ENCODE data around the gene ATOH8.

Gene ATOH8

DNA sequence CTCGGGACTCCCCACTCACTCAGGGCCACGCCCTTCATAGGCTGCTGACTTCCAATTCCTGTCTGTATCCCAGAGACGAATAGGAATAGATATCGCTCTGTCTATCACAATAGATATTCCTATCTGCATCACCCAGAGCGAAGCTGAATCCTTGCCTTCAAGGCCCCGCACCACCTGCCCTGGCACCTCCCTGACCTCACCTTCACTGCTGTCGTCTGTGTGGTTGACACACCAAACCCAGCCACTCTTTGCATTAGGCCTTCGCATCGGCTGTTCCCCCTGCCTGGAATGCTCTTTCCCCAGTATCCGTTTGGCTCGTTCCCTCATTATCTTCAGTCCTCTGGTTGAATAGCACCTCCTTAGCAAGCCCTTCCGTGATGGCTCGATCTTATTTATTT is 43.5 kb downstream of the ATOH8 start:
- H3K36me3 Mint-ChIP-seq (ENCODE audit: insufficient read depth): no peaks in the 10 kb centered on the region
- no peak overlapping the region for H3K4me3 Mint-ChIP-seq
- ATAC-seq (replicated peaks): no peak
- peaks cover 0 to 2% of the 10 kb centered on the region in 2 donors for H3K4me1 Mint-ChIP-seq (ENCODE audit: low read depth in 2 of 2)
- no peak overlapping the region for H3K27ac Mint-ChIP-seq
- DNase-seq: no peak
- peaks cover 58 to 71% of the 10 kb centered on the region in 2 donors for H3K27me3 Mint-ChIP-seq
- no peaks in the 10 kb centered on the region for H3K9me3 Mint-ChIP-seq

DNA sequence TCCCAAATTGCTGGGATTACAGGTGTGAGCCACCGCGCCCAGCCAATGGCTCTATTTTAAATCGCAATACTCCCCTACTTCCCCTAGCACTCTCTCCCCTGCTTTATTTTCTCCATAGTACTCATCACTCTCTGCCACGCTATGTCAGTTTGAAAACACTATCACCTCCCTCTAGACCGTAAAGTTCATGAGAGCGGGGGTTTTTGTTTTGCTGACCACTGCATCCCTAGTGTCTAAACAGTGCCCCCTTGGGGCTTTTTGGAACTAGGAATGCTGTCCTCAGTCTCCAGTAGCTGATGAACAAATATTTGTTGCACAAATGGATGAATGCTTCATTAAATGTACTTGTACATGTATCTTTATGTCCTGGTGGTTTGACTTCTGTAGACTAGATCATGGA is 44.1 kb downstream of the ATOH8 start:
- DNase-seq (no peak), ATAC-seq (replicated peaks) (no peak)
- Mint-ChIP-seq H3K36me3 (ENCODE audit: insufficient read depth) (no peaks in the 10 kb centered on the region), H3K4me1 (ENCODE audit: low read depth in 2 of 2) (peaks cover 0 to 2% of the 10 kb centered on the region in 2 donors), H3K9me3 (no peaks in the 10 kb centered on the region), H3K27me3 (peaks cover 51 to 65% of the 10 kb centered on the region in 2 donors), H3K27ac (no peak overlapping the region), H3K4me3 (no peak overlapping the region)

GRCh38 chr2:85799215-85799956 is 45.6 kb downstream of the ATOH8 start:
- ATAC-seq (replicated peaks): peak; percentile 40
- Mint-ChIP-seq H3K4me3 (no peak overlapping the region), H3K27ac (no peak overlapping the region), H3K4me1 (ENCODE audit: low read depth in 2 of 2) (peaks cover 8 to 10% of the 10 kb centered on the region in 2 donors), H3K27me3 (peaks cover 47 to 59% of the 10 kb centered on the region in 2 donors), H3K9me3 (no peaks in the 10 kb centered on the region), H3K36me3 (ENCODE audit: insufficient read depth) (no peaks in the 10 kb centered on the region)
- no peak for DNase-seq

GRCh38 chr2:85800586-85800985 is 46.8 kb downstream of the ATOH8 start:
- no peaks in the 10 kb centered on the region for H3K9me3 Mint-ChIP-seq
- H3K27me3 Mint-ChIP-seq: peaks cover 39 to 55% of the 10 kb centered on the region in 2 donors
- no peaks in the 10 kb centered on the region for H3K36me3 Mint-ChIP-seq (ENCODE audit: insufficient read depth)
- ATAC-seq (replicated peaks): no peak
- no peak for DNase-seq
- no peak overlapping the region for H3K4me3 Mint-ChIP-seq
- H3K4me1 Mint-ChIP-seq (ENCODE audit: low read depth in 2 of 2): peaks cover 11 to 15% of the 10 kb centered on the region in 2 donors
- H3K27ac Mint-ChIP-seq: no peak overlapping the region

DNA sequence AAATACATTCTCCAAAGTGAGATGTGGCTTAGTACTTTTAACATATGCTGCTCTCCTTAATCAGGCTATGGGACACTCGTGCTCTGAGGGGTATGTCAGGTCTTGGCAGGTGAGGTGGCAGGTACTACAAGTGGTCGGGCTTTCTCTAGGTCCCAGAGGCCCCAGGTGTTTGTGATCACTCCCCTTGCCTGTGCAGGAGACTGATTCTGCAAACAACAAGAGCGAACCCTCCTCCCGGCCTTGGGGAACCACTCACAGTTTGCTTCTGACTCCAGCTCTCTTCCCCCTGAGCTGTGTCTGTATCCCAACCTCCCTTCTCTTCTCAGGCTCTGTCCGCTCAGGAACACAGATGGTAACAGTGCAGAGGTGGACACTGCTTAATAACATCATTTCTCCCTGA is 48.1 kb downstream of the ATOH8 start:
- H3K27ac Mint-ChIP-seq: no peak overlapping the region
- ATAC-seq (replicated peaks): no peak
- H3K27me3 Mint-ChIP-seq: peaks cover 29 to 42% of the 10 kb centered on the region in 2 donors
- no peaks in the 10 kb centered on the region for H3K36me3 Mint-ChIP-seq (ENCODE audit: insufficient read depth)
- no peak overlapping the region for H3K4me3 Mint-ChIP-seq
- no peaks in the 10 kb centered on the region for H3K9me3 Mint-ChIP-seq
- peaks cover 11 to 15% of the 10 kb centered on the region in 2 donors for H3K4me1 Mint-ChIP-seq (ENCODE audit: low read depth in 2 of 2)
- DNase-seq: no peak

- DNase-seq (no peak), ATAC-seq (replicated peaks) (no peak)
- Mint-ChIP-seq H3K36me3 (ENCODE audit: insufficient read depth) (no peaks in the 10 kb centered on the region), H3K4me3 (no peak overlapping the region), H3K27ac (no peak overlapping the region), H3K27me3 (peaks cover 23 to 35% of the 10 kb centered on the region in 2 donors), H3K9me3 (no peaks in the 10 kb centered on the region), H3K4me1 (ENCODE audit: low read depth in 2 of 2) (peaks cover 11 to 15% of the 10 kb centered on the region in 2 donors)
Measured at GRCh38 chr2:85802354-85803103, 48.7 kb downstream of the ATOH8 start.

DNA sequence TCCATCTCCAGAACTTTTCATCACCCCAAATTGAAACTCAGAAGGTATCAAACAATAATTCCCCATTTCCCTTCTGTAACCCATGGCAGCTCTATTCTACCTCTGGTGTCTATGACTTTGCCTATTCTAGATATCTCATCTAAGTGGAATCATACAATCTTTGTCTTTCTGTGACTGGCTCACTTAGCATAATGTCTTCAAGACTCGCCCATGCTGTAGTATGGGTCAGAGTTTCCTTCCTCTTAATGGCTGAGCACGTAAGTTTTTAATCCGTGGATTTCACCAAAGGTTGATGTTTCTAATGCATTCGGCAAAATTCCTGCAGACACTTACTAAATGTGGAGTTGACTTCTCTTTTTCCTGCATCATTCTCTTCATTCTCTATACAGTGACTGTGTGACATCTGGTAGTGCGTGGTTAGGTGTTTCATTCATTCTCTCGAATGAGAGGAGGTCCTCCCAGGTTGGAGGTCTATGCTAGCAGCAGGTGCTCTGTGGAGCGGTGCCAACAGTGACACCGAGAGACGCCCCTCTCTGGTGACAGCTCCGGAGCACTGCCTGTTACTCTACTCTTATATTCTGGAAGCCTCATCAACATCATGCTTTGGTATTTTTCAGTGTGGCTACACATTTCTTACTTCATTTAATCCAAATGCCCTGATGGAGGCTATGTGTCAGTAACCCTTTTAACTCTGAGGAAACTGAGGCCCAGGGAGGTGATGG is 50.1 kb downstream of the ATOH8 start:
- ATAC-seq (replicated peaks) (no peak), DNase-seq (no peak)
- Mint-ChIP-seq H3K36me3 (ENCODE audit: insufficient read depth) (no peaks in the 10 kb centered on the region), H3K4me3 (no peak overlapping the region), H3K9me3 (no peaks in the 10 kb centered on the region), H3K27ac (peak overlapping the region; percentile 5 to 6), H3K4me1 (ENCODE audit: low read depth in 2 of 2) (peaks cover 11 to 15% of the 10 kb centered on the region in 2 donors), H3K27me3 (peaks cover 10 to 22% of the 10 kb centered on the region in 2 donors)

DNA sequence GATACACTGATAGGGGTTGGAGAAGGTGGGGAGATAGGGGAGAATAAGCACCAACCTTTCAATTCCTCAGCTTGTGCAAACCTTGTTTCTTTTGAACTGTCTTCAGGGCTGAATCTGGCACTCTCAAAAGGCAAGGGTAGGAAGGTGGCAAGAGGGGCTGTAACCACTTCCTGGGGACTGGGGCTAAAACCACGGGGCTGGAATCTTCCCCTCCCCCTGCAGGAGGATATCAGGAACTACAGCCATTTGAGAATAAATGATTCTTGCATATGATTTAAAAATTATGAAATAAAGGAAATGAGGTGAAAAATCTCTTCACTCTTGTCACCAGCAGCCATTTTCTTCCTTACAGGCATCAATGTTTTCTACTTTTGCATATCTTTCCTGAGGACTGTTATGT is 50.8 kb downstream of the ATOH8 start:
- Mint-ChIP-seq H3K27me3 (peaks cover 3 to 15% of the 10 kb centered on the region in 2 donors), H3K9me3 (no peaks in the 10 kb centered on the region), H3K27ac (peak overlapping the region; percentile 5 to 6), H3K36me3 (ENCODE audit: insufficient read depth) (no peaks in the 10 kb centered on the region), H3K4me3 (peak overlapping the region in 1 of 2 donors; percentile 25), H3K4me1 (ENCODE audit: low read depth in 2 of 2) (peaks cover 11 to 14% of the 10 kb centered on the region in 2 donors)
- peak in 1 of 3 experiments; percentile 9 for DNase-seq
- ATAC-seq (replicated peaks): peak; percentile 72

DNA sequence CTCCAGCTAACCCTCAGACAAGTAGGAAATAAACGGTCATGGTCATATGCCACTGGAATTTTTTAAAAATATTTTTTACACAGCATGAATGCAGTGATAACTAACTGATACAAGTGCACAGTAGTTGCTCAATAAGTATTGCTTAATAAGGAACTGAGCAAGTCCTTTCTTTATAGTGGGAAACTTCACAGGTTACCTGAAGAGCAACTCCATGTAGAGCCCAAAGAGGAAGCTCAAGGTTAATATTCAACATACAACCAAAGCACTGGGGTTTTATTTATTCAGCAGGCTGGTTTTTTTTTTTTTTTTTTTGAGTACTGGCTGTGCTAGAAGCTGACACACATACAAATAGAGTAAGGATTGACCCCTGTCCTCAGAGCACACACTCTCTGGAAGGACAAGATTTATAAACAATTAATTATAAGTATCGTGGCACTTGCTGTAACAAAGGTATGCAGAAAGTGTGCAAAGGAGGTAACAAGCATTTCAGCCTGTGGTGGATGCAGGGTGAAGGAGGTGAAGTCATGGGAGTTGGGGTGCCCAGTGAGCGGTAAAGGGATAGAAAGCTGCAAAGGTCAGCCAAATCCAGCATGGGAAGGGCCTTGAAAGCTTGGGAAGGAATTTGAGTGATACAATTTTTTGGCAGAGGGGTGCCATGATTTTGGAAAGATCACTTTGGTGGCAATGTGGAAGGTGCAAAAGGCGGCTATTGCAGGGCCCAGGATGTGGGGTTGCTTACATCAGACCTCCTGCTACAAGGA is 52.7 kb downstream of the ATOH8 start:
- no peak overlapping the region for H3K27ac Mint-ChIP-seq
- ATAC-seq (replicated peaks) (no peak), DNase-seq (no peak)
- H3K4me1 Mint-ChIP-seq (ENCODE audit: low read depth in 2 of 2): peaks cover 11 to 13% of the 10 kb centered on the region in 2 donors
- peaks cover 0 to 7% of the 10 kb centered on the region in 2 donors for H3K27me3 Mint-ChIP-seq
- H3K36me3 Mint-ChIP-seq (ENCODE audit: insufficient read depth): no peaks in the 10 kb centered on the region
- H3K9me3 Mint-ChIP-seq: no peaks in the 10 kb centered on the region
- H3K4me3 Mint-ChIP-seq: no peak overlapping the region

DNA sequence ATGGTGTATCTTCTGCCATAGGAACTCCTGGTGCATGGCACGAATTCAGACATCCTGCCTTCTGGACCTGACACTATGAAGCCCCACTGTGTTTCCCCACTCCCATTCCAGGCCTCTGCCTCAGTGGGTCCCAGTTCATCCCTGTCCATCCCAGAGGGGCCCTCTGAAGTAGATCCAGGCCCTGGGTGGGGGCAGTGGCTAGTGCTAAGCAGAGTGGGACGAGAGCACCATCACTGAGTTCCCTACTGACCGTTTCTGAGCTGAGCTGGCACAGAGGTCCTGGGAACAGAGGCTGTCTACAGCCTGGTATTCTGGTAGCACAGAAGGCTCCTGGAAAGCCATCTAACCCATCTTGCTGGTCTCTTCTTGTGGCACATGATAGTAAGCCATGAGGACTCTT is 54.0 kb downstream of the ATOH8 start:
- Mint-ChIP-seq H3K27ac (no peak overlapping the region), H3K27me3 (peaks cover 0 to 7% of the 10 kb centered on the region in 2 donors), H3K36me3 (ENCODE audit: insufficient read depth) (no peaks in the 10 kb centered on the region), H3K4me3 (no peak overlapping the region), H3K9me3 (no peaks in the 10 kb centered on the region), H3K4me1 (ENCODE audit: low read depth in 2 of 2) (peaks cover 11 to 13% of the 10 kb centered on the region in 2 donors)
- DNase-seq (no peak), ATAC-seq (replicated peaks) (no peak)

DNA sequence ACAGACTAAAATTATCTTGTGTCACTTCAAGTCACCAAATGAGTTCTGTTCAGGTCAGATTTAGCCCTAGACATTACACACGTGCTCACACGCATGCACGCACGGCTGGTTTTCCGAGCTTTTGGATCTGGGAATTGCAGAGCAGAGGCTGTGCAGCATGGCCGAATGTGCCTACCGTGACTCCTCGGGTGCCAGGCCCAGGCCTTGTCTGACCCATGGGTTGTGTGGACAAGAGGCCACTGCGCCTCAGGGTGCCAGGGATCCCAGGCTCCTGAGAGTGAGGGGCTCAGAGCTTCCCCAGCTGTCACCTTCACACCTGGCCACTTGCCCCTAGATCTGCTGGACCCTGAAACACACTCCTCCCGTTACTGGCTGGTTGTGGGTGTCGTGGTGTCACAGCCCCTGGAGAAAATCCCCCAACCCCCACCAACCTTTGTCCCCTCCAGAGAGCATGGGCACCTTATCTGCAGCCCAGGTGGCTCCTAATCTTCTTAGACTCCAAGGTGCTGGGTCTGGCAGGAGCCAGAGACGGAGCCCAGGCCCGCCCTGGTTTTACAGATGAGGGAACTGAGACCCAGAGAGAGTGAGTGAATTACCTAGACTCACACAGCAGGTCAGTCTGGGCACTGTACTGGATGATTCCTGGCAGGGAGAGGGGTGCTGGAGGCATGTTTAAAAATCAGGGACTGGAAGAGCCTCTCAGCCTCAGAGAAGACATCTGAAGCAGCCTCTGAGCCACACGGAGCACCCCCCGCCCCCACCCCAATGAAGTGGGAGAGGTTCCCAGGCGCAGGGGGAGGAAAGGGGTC is 56.8 kb downstream of the ATOH8 start:
- Mint-ChIP-seq H3K4me1 (ENCODE audit: low read depth in 2 of 2) (peaks cover 5 to 7% of the 10 kb centered on the region in 2 donors), H3K9me3 (no peaks in the 10 kb centered on the region), H3K27me3 (peaks cover 9 to 29% of the 10 kb centered on the region in 2 donors), H3K36me3 (ENCODE audit: insufficient read depth) (no peaks in the 10 kb centered on the region), H3K27ac (no peak overlapping the region), H3K4me3 (no peak overlapping the region)
- DNase-seq: no peak
- ATAC-seq (replicated peaks): no peak
